ENCODE data around the gene NDUFB11. TPM values are rescaled to one million over a fixed set of nuclear protein-coding genes. Genes with fewer than 3 reads are reported as not detected.

The NDUFB11 gene
- total RNA-seq, 1 experiment from 2014 or later = 122 TPM

DNA sequence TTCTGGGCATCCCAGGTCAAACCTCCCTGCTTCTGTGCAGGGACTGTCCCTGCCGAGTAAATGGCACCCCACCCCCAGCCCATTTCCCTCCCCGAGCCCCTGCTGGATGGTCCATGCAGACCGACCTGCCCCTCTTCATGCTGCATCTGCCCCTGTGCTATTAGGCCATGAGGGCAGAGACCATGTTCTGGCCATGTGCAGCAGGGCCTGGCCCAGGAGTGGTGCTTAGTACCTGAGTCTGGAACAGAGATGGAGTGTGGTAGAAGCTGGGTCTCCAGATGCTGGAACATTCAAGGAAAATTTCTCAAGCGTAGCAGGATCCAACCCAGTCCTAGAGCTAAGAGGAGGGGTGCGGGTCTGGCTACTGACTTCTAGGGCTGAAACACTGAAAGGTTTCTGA lies 33.8 kb upstream of the NDUFB11 start:
- H3K4me3 ChIP-seq (ENCODE audit: low read length) = no peak overlapping the region
- no peaks in the 10 kb centered on the region for H3K9me3 ChIP-seq (ENCODE audit: low read length)
- H4K20me1 ChIP-seq (ENCODE audit: insufficient read depth, low read depth, low read length) = no peaks in the 10 kb centered on the region
- no peaks in the 10 kb centered on the region for H3K79me2 ChIP-seq (ENCODE audit: low read length)
- no peak overlapping the region for H2AFZ ChIP-seq (ENCODE audit: low read length)
- H3K9ac ChIP-seq (ENCODE audit: low read length) = no peak overlapping the region
- no peak overlapping the region for H3K4me2 ChIP-seq (ENCODE audit: low read depth, low read length, poor library complexity, severe bottlenecking)
- DNase-seq = no peak
- H3K4me1 ChIP-seq (ENCODE audit: low read length) = no peaks in the 10 kb centered on the region
- no peaks in the 10 kb centered on the region for H3K9me2 ChIP-seq (replicated peaks; ENCODE audit: insufficient read depth, low read length)
- no peaks in the 10 kb centered on the region for H3K27me3 ChIP-seq (ENCODE audit: low read length)
- H3K27ac ChIP-seq (ENCODE audit: low read length) = no peak overlapping the region
- no peaks in the 10 kb centered on the region for H3K36me3 ChIP-seq (ENCODE audit: insufficient read depth, low read length)

DNA sequence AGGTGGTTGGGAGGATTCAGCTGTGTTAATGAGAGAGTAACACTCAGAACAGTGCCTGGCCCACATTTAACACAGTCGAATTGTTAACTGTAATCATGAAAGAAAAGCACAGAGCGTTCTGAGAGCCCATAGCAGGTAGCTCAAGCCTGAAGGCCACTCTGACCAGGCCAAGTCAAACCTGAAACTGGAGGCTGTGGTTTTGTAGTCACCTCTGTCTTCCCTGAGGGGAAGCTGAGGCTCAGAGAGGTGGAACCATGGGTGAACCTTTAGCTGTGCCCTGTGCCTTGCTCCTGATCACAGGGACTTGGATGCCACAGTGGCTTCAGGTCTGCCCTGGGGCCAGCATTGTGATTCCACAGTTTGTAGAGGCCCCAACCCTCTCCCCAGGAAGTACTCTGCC lies 32.6 kb upstream of the NDUFB11 start:
- Histone ChIP-seq H3K36me3 (ENCODE audit: insufficient read depth, low read length) (no peaks in the 10 kb centered on the region), H3K79me2 (ENCODE audit: low read length) (no peaks in the 10 kb centered on the region), H3K9me3 (ENCODE audit: low read length) (no peaks in the 10 kb centered on the region), H3K4me1 (ENCODE audit: low read length) (no peaks in the 10 kb centered on the region), H3K9ac (ENCODE audit: low read length) (no peak overlapping the region), H2AFZ (ENCODE audit: low read length) (no peak overlapping the region), H3K4me3 (ENCODE audit: low read length) (no peak overlapping the region), H4K20me1 (ENCODE audit: insufficient read depth, low read depth, low read length) (no peaks in the 10 kb centered on the region), H3K4me2 (ENCODE audit: low read depth, low read length, poor library complexity, severe bottlenecking) (no peak overlapping the region), H3K27ac (ENCODE audit: low read length) (no peak overlapping the region), H3K27me3 (ENCODE audit: low read length) (no peaks in the 10 kb centered on the region), H3K9me2 (replicated peaks; ENCODE audit: insufficient read depth, low read length) (no peaks in the 10 kb centered on the region)
- DNase-seq = no peak

DNA sequence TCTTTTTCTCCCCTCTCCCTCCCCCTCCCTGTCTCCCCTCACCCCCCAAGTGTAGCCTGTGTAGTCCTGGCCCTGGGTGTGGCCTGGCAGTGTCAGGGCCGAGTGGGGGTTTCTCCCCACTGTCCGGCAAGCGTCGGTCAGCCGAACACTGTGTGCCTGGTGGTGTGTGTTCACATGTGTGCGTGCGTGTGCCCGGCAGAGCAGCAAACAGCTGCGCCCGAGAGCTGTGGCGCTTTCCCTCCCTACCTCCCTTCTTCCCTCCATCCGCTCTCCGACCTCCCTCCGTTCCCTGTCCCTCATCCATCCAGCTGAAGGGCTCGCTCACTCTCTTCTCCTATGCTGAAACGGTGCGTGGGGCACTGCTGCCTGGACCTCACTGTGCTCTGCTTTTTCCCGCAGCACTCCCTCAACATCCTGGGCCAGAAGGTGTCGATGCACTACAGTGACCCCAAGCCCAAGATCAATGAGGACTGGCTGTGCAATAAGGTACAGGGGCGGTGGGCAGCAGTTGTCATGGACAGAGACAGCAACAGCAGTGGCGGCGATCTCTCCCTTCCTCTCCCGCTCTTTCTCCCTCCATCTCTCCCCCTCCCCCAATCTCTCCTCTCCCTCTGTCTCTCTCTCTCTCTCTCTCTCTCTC lies 31.7 kb upstream of the NDUFB11 start:
- H3K9me2 ChIP-seq (replicated peaks; ENCODE audit: insufficient read depth, low read length) = no peaks in the 10 kb centered on the region
- H3K27ac ChIP-seq (ENCODE audit: low read length) = no peak overlapping the region
- H3K9ac ChIP-seq (ENCODE audit: low read length) = no peak overlapping the region
- no peaks in the 10 kb centered on the region for H4K20me1 ChIP-seq (ENCODE audit: insufficient read depth, low read depth, low read length)
- no peaks in the 10 kb centered on the region for H3K4me1 ChIP-seq (ENCODE audit: low read length)
- H3K27me3 ChIP-seq (ENCODE audit: low read length) = no peaks in the 10 kb centered on the region
- H2AFZ ChIP-seq (ENCODE audit: low read length) = no peak overlapping the region
- H3K9me3 ChIP-seq (ENCODE audit: low read length) = no peaks in the 10 kb centered on the region
- no peaks in the 10 kb centered on the region for H3K36me3 ChIP-seq (ENCODE audit: insufficient read depth, low read length)
- H3K4me3 ChIP-seq (ENCODE audit: low read length) = no peak overlapping the region
- no peaks in the 10 kb centered on the region for H3K79me2 ChIP-seq (ENCODE audit: low read length)
- no peak for DNase-seq
- H3K4me2 ChIP-seq (ENCODE audit: low read depth, low read length, poor library complexity, severe bottlenecking) = no peak overlapping the region

DNA sequence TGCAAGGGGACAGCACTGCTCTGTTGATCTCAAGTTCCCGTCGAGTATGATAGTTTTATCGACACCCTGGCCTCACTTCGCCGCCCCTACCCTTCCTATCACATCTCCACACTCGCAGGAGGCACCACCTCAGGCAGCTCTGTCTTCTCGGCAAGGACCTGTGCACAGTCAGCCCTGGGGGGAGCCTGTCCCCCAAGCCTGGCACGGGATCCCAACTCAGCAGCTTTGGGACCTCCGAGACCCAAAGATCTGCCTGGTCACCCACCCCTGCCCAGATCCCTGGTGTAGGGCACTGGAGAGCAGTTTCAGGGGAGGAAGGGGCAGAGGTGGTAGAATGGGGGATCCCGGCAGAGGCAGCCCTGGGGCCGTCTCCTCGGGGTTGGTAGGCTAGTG lies 31.1 kb upstream of the NDUFB11 start:
- H3K9ac ChIP-seq (ENCODE audit: low read length) = no peak overlapping the region
- no peak for DNase-seq
- no peaks in the 10 kb centered on the region for H3K36me3 ChIP-seq (ENCODE audit: insufficient read depth, low read length)
- H3K79me2 ChIP-seq (ENCODE audit: low read length) = no peaks in the 10 kb centered on the region
- H3K4me2 ChIP-seq (ENCODE audit: low read depth, low read length, poor library complexity, severe bottlenecking) = no peak overlapping the region
- H3K27me3 ChIP-seq (ENCODE audit: low read length) = no peaks in the 10 kb centered on the region
- no peaks in the 10 kb centered on the region for H3K9me2 ChIP-seq (replicated peaks; ENCODE audit: insufficient read depth, low read length)
- no peak overlapping the region for H3K4me3 ChIP-seq (ENCODE audit: low read length)
- no peaks in the 10 kb centered on the region for H4K20me1 ChIP-seq (ENCODE audit: insufficient read depth, low read depth, low read length)
- H3K4me1 ChIP-seq (ENCODE audit: low read length) = no peaks in the 10 kb centered on the region
- no peak overlapping the region for H3K27ac ChIP-seq (ENCODE audit: low read length)
- no peak overlapping the region for H2AFZ ChIP-seq (ENCODE audit: low read length)
- H3K9me3 ChIP-seq (ENCODE audit: low read length) = no peaks in the 10 kb centered on the region

DNA sequence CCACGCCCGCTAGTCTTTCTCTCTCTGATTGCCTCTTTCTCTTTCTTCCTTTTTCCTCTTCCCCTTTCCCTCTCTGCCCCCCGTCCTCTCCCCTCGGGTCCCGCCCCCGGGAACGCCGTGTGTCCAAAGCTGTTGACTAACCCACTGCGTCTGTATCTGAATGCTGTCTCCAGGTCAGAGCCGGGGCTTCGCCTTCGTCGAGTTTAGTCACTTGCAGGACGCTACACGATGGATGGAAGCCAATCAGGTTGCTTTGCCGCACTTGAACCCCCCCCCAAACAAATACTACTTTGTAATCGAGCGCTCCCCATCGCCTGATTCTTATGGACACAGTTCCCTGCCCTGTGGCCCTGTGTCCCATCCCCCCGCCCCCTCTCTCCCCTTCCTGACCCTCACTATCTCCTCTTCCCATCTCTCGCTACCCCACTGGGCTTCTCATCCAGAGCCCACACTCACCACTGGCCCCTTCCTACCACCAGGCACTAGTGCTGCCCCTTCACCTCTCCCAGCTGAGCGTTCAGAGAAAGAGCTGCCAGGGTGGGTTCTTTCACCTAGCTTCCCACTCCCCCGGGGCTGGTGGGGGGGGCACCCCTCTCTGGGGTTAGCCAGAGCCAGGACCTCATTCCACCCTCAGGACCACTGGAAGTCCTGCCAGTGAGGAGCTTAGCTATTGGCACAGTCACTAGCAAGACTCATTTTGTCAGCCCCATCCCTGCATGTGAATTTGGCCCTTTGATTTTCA lies 30.5 kb upstream of the NDUFB11 start:
- no peaks in the 10 kb centered on the region for H3K36me3 ChIP-seq (ENCODE audit: insufficient read depth, low read length)

DNA sequence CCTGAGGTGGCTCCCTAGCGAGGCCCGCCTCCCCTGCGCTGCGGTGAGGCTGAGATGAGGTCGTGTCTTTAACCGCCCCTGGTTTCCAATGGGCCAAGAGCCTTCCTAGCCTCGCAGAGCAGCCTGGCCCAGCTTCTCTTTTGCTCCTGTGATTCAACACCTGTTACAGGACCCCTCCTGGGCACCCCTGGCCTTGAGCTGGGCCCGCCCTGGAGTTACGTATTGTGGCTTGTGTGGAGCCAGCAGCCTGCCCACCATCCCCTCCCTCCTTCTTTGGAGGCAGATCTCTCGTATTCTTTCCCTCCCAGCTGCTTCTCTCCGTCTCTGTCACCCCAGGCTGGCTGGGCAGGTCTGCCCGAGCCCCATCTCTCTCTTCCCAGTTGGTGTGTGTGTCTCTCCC lies 29.9 kb upstream of the NDUFB11 start:
- H3K79me2 ChIP-seq (ENCODE audit: low read length) = no peaks in the 10 kb centered on the region
- no peaks in the 10 kb centered on the region for H3K9me3 ChIP-seq (ENCODE audit: low read length)
- no peaks in the 10 kb centered on the region for H3K36me3 ChIP-seq (ENCODE audit: insufficient read depth, low read length)
- H3K9ac ChIP-seq (ENCODE audit: low read length) = no peak overlapping the region
- no peak overlapping the region for H3K4me3 ChIP-seq (ENCODE audit: low read length)
- no peak overlapping the region for H2AFZ ChIP-seq (ENCODE audit: low read length)
- no peak overlapping the region for H3K4me2 ChIP-seq (ENCODE audit: low read depth, low read length, poor library complexity, severe bottlenecking)
- no peak overlapping the region for H3K27ac ChIP-seq (ENCODE audit: low read length)
- no peak for DNase-seq
- H3K9me2 ChIP-seq (replicated peaks; ENCODE audit: insufficient read depth, low read length) = no peaks in the 10 kb centered on the region
- no peaks in the 10 kb centered on the region for H3K27me3 ChIP-seq (ENCODE audit: low read length)
- H4K20me1 ChIP-seq (ENCODE audit: insufficient read depth, low read depth, low read length) = no peaks in the 10 kb centered on the region
- no peaks in the 10 kb centered on the region for H3K4me1 ChIP-seq (ENCODE audit: low read length)

More for the DNA sequence above, 30.5 kb upstream of the NDUFB11 start:
- H3K79me2 ChIP-seq (ENCODE audit: low read length) = no peaks in the 10 kb centered on the region
- H3K27me3 ChIP-seq (ENCODE audit: low read length) = no peaks in the 10 kb centered on the region
- no peak overlapping the region for H3K9ac ChIP-seq (ENCODE audit: low read length)
- no peaks in the 10 kb centered on the region for H3K9me3 ChIP-seq (ENCODE audit: low read length)
- H3K4me2 ChIP-seq (ENCODE audit: low read depth, low read length, poor library complexity, severe bottlenecking) = no peak overlapping the region
- H2AFZ ChIP-seq (ENCODE audit: low read length) = no peak overlapping the region
- no peaks in the 10 kb centered on the region for H3K4me1 ChIP-seq (ENCODE audit: low read length)
- no peak overlapping the region for H3K4me3 ChIP-seq (ENCODE audit: low read length)
- no peaks in the 10 kb centered on the region for H3K9me2 ChIP-seq (replicated peaks; ENCODE audit: insufficient read depth, low read length)
- no peaks in the 10 kb centered on the region for H4K20me1 ChIP-seq (ENCODE audit: insufficient read depth, low read depth, low read length)
- H3K27ac ChIP-seq (ENCODE audit: low read length) = no peak overlapping the region
- DNase-seq = no peak

DNA sequence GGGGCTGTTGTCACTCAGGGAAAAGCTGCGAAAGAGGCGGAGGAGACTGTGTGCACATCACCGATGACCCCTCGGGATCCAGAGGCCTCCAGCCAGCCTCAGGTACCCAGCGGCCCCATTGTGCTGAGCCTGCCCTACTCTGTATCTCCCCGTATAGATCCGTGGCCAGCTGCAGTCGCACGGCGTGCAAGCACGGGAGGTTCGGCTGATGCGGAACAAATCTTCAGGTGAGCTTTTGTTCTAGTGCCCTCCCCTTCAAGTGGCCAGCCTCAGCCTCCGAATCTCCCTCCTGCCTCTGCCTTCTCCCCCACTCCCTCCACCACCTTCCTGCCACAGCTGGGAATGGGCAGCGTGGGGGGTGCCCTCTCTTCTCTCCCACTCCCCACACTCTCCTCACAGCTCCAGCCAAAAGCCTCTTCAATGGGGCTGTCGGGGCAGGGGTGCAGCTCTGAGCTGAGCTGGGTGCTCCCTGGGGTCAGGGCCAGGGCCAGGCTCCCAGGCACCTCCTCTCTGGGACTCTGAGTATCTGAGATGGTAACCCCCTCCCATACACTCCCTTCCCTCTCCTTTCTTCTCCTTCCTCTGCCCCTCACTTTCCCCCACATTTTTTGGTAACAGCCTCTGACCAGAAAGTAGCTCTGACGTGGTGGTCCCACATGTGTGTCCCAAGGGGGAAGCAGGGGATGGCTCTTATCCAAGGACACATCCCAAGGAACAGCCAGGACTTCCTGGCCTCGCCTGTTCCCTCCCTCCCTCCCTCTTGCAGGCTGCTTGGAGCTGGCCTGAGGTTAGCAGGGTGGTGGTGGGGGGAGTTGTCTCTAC lies 28.7 kb upstream of the NDUFB11 start:
- no peaks in the 10 kb centered on the region for H3K9me3 ChIP-seq (ENCODE audit: low read length)
- no peaks in the 10 kb centered on the region for H3K36me3 ChIP-seq (ENCODE audit: insufficient read depth, low read length)
- H2AFZ ChIP-seq (ENCODE audit: low read length) = no peak overlapping the region
- H3K9ac ChIP-seq (ENCODE audit: low read length) = no peak overlapping the region
- H3K4me3 ChIP-seq (ENCODE audit: low read length) = no peak overlapping the region
- no peaks in the 10 kb centered on the region for H3K79me2 ChIP-seq (ENCODE audit: low read length)
- H4K20me1 ChIP-seq (ENCODE audit: insufficient read depth, low read depth, low read length) = no peaks in the 10 kb centered on the region
- no peak for DNase-seq
- H3K9me2 ChIP-seq (replicated peaks; ENCODE audit: insufficient read depth, low read length) = no peaks in the 10 kb centered on the region
- H3K27me3 ChIP-seq (ENCODE audit: low read length) = no peaks in the 10 kb centered on the region
- no peak overlapping the region for H3K4me2 ChIP-seq (ENCODE audit: low read depth, low read length, poor library complexity, severe bottlenecking)
- no peak overlapping the region for H3K27ac ChIP-seq (ENCODE audit: low read length)
- no peaks in the 10 kb centered on the region for H3K4me1 ChIP-seq (ENCODE audit: low read length)

DNA sequence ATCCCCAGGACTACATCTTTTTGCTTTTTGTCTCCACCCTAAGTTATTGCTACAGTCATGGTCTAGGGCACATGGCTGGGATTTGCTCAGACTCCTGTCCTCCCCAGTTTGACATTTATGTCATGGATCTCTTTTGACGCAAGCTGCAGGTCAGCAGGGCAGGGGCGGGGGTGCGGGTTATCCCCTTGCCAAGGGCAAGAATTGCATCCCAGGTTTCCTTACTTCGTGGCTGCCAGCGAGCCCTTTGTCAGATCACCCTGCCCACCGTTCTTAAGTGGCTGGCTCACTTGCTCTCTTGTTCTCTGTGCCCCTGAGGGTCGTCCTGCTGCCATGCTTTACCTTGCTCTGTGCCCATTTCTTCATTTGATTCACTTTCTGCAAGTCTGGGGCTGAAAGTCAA lies 28.0 kb upstream of the NDUFB11 start:
- Histone ChIP-seq H3K9me3 (ENCODE audit: low read length) (no peaks in the 10 kb centered on the region), H4K20me1 (ENCODE audit: insufficient read depth, low read depth, low read length) (no peaks in the 10 kb centered on the region), H3K36me3 (ENCODE audit: insufficient read depth, low read length) (no peaks in the 10 kb centered on the region), H3K4me1 (ENCODE audit: low read length) (no peaks in the 10 kb centered on the region), H3K27me3 (ENCODE audit: low read length) (no peaks in the 10 kb centered on the region), H3K79me2 (ENCODE audit: low read length) (no peaks in the 10 kb centered on the region), H3K9ac (ENCODE audit: low read length) (no peak overlapping the region), H3K9me2 (replicated peaks; ENCODE audit: insufficient read depth, low read length) (no peaks in the 10 kb centered on the region), H2AFZ (ENCODE audit: low read length) (no peak overlapping the region), H3K4me2 (ENCODE audit: low read depth, low read length, poor library complexity, severe bottlenecking) (no peak overlapping the region), H3K4me3 (ENCODE audit: low read length) (no peak overlapping the region), H3K27ac (ENCODE audit: low read length) (no peak overlapping the region)
- no peak for DNase-seq

Data from Karpas-422 (cell line).